AG20443 (cell line): ENCODE results near the gene LRRC4C.

ENCODE experiments used
- DNase-seq: peaks from one replicate; pipeline ENCODE4 v3.0.0; 2012; ENCODE audit warnings: low spot score, mixed read lengths

LRRC4C gene

DNA sequence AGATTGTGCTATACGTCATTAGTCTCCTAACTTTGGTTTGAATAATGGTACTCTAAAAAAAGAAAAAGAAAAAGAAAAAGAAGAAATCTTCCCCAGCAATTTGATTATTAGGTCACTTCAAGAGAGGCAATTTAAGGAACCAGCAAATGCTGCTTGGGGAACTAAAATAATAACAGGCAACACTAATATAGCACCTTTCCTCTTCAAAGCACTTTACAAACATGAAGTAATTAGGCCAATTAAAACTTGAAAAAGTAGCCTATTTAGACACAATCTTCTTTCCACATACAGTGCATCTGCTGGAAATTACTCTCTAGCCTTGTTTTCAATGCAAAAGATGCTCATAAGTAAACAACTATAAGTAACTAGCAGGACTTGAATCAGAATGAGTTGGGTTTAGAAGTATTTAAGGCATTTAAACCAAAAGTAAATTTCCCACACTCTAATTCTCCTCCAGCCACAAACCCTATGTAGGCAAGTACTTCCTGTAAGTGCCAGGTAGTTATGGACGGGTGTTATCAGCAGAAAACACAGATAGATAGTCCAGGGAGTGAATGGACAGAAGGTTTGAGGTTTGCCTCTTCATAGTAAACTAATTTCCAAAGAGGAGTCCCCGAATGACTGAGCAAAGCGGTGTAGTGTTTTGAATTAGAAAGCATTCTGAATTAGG, 44.5 kb downstream of the LRRC4C start:
- DNase-seq: no peak

DNA sequence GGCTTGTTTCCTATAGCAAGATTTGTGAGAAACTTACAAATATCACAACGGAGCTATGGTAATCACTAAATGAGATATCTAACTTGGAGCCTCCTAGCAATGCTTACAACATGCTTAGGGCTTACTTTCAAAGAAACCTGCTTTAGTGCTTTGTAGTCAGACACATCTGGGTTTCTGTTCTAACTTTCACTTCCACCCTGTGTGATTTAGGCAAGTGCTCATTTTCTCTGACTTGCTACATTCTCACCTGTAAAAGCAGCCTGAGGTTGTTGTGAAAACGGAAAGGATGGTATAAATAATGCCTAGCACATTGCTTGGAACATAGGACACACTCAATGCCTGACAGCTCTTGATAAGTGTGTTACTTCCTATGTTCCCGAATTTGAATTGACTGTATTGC, 45.6 kb downstream of the LRRC4C start:
- DNase-seq: no peak

DNA sequence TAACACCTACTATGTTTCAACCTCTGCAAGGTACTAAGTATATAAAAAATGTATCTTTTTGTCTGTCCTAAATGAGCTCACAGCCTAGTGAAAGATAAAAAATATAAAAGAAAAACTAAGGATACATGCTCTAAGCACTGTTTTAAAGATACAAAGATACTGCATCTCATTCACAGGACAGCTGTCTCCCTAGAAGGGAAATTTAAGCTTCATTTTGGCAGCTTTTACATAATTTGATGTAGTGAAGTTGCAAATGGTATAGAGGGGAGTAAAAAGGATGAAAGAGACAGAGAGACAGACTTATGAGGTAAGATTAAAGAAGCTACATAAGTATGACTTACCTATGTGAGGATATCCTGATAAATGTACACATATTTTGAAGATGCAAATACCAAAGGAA, 53.6 kb downstream of the LRRC4C start:
- DNase-seq: no peak

DNA sequence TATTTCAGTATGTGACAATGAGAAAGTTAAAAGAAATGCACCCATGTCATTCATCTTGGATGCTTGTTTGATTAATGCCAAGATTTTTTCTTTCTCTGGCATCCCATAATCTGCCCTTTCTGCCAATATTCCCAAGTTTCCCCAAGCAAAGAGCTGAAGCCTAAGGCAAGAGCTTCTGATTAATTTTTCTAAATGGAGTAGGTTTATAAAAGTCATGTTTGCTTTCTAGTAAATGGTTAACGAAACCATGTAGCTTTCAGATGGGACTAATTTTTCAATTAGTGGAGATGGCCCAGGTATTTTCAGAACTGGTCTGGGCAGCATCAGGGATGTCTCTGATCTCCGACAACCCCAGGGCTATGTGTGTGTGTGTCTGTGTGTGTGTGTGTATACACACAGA, 55.3 kb downstream of the LRRC4C start:
- DNase-seq: no peak

DNA sequence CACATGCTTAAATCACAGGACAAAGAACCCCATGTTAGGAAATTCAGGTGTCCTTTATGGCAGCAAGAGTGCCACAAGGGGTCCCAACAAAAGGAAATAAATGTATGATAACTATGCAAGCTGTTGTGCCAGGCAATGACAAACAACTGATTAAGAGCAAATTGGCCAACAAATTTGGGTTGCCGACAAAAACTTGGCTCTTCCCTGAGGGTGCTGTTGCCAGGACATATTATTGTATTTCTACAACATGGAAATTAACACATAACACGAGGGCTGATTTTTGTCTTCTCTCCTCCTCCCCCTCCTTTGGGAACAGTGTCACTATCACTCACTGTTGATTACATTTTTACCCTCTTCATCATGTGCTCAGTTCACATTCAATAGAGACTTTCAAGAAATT, 56.0 kb downstream of the LRRC4C start:
- DNase-seq: no peak

DNA sequence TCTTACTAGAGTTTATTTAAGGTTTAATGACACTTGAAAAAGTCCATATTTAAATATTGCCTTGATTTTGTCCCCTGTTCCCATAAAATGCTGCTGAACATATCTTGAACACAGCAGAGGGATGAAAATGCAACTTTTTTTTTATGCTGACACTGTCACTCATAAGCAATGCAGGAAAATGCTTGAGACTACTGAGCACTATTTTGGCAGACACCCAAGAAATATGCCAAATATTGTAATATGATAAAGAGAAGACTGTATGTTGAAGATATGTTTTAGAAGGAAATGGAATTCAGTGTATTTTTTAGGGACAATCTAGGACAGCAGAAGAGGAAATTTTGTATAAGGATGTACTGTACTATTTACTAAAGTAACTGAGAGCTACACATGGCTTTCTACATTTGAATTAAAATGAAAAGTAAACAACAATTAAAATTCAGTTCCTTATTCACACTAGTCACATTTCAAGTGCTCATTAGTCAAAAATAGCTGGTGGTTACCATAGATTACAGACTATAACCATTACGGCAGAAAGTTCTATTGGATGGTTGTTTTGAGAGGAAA, 58.6 kb downstream of the LRRC4C start:
- no peak for DNase-seq

DNA sequence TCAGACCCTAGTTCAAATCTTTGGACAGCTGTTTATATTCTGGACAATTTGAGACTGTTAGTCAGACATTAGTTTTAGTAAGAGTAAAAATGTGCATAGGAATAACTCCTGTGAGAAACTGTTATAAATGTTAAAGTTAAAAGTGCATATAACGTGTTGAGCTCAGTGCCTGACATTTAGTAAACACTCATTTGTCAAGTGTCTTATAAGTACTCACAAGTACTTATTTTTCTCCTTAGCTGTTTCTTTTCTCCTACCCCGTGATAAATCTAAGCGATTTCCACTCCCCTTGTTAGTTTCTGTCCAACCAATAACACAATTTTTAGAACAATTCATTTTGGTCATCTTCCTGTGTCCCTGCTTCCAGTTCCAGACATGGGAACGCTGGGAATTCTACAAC, 59.3 kb downstream of the LRRC4C start:
- no peak for DNase-seq

DNA sequence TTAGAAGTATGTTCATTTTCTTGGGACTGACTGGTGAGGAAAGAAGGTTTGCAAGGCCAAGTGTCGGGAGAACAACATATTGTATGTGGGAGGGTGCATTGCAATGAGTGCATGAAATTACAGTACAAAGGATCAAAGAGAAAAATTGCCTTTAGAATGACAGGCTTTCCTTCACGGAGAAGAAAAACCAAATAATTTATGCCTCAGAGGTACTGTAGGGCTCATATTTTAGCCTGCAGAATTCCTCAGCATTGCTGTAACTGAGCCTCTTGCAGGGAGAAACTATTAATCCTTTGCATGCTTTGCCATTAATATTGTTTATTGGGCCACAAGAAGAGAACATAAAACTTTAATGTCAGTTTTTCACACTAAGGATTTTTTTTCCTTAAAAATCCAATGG, 60.1 kb downstream of the LRRC4C start:
- DNase-seq: no peak

DNA sequence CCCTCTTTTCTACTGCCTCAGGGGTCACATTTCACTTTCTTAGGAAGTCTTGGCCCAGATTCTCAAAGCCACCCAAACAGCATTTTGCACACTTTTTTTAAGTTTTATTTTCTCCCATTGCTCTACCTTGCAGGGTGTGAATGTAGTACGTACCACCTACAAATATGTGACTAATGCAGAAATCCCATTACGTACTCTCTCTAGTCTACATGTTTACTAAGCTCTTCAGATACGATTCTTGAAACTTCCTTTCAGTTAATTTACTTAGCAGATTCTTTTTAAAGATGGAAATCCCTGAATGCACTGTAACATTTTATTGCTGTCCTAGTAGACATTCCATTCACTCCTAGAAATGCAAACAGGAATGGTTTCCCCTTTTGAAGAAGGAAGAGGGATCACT, 61.3 kb downstream of the LRRC4C start:
- DNase-seq: no peak

DNA sequence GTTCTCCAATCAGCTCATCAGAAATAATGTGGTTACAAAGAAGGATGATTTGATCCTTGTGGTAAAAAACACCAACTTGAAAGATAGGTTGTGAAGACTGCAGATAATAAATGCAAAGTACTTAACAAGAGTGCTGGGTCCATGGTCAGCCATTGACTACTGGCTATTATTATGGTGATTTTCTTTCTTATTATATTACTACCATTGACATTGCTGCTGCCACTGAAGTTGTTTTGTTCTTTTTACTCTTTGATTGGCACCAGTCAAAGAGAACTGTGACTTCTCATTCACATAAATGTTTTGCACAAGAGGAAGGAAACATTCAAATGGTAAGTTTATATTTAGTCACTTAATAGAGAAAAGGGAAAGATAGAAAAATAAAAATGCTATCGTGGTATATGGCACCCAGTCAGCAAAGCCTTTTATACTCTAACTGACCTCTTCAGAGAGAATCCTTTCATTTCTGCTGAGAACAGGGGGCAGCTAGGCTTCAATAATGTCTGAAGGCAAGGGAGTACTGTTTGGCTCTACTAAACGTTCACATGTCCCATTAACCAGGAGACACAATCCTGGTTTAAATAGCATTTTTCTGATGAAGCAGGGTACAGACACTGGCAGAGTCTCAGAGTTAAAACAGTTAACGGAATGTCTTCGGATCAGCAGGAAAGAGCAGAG, 64.8 kb downstream of the LRRC4C start:
- no peak for DNase-seq

DNA sequence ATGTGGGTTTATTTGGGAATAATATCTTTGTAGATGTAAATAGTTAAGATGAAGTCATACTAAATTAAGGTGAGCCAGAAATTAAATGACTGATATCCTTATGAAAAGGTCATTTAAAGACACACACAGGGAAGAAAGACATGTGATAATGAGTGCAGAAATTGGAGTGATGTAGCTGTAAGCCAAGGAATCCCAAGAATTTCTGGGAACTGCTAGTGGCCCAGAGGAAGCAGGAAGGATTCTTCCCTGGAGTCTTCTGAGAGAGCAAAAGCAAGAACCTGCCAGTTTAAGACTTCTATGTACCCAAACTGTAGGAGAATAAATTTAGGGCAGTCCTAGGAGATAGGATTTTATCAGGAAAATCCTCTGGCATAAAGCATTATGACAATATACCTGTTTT, 66.9 kb downstream of the LRRC4C start:
- DNase-seq: no peak

DNA sequence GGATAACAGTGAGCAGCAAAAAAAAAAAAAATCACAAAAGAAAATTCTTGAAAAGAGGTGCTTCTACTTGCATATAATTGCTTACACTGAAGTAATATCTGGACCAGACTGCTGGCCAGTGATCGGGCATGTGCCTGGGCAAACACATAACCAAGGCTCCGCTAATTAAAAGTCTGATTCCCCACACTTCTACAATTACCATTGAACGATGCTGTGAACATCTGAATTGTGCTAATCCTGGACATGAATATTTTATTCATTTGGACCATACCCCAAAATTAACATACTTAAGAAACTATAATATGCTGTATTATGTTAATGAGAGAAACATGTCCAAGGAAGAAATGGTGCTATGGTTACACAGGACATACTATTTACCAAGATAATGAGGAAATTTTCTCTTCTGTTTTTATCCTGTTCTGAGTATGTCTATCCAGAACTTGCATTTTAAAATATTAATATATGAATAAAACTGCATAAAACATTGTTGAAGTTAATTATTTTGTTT, 69.8 kb downstream of the LRRC4C start:
- no peak for DNase-seq

DNA sequence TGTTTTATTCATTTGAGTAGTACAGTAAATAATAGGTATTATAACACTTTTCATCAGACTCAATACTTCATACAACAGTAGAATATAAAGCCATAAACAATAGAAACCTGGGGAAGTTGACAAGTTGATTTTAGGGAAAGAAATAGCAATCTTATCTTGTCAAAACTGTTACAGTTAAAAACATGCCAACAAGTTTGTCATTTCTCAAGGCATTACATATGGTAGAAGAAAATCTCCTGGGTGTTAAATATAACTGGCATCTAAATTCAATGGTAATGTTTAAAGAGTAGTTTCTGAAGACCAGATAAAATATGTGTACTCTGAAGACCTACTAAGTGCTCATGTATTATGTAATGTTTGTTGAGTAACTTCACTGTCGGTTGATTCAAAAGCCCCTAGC, 75.1 kb downstream of the LRRC4C start:
- DNase-seq: no peak

DNA sequence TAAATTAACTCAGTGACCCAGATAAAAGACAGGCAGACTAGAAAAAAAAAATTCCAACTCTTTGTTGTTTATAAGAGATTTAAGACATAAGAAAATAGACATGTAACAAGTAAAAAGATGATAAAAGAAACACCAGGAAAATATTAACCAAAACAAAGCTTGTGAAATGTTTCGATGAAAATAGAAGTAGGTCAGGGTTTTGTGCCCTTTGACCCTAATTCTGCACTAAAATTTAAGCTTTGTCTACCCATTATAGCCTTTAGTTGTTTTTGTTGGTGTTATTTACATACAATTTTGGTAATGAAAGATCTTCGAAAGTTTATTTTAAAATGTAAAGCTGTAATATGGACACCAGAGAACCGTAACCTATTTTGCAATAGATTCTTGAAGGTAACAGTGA, 75.7 kb downstream of the LRRC4C start:
- no peak for DNase-seq

DNA sequence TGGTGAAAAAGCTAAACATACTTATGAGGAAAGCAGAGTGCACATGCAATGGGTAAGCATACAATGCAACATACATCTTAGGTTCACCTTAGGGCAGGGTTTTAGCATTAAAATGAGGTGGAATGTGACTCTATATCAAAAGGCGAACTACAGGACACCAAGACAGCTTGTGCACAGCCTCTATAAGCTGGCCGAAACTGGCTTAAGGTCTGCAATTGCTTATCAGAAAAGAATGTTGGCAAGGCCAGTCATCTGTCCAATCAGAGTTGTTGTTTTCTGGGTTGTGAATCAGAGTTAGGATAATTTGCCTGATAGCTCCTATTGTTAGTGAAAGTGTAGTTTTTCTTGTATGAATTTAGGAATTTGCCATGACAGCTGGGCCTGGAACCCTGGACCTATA, 76.5 kb downstream of the LRRC4C start:
- no peak for DNase-seq

DNA sequence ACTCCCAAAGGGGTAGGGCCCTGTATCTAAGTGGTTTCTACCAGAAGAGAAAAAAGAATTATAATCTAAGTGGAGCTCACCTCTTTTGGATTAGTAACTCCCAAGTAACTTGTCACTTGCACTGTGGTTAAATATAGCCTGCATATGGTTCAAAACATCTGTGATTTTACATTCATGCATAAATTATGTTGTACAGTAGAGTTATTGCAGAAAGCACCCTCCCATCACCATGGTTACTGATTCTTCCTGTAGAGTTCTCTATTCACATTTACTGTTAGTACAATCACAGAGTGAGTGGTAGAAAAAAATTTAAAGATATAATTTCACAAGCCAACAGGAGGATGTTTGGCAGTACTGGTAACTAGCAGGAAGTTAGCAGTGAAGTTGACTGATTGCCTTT, 80.4 kb downstream of the LRRC4C start:
- no peak for DNase-seq

DNA sequence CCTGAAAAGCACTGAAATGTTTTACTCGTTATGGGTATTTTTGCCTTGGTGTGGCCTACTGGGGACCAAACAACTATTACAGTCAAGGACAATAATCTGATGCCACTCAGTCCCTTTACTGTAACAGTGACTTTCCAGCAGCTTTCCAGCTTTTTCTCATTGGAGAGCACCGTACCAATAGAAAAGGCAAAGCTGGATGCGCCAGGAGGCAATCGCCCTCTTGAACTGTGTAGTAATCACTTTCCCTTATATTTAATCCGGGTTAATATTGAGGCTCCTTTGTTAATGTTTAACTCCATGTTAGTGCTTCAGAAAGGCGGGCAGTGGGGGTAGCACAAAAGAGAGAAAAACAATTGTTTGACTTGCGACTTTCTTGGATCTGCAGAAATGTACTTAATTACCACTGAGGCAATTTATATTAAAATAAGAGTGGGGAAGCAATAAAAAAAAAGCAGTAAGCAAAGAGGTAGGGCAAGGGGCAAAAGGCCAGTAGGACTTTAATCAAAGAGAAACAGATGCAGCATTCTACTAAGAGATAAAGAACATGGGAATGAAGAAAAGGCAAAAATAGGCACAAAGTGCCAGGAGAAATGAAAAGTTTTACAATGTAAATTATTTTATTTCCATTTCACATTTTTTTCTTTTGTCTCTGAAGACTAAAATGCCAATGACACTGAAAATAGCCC, 81.6 kb downstream of the LRRC4C start:
- no peak for DNase-seq

DNA sequence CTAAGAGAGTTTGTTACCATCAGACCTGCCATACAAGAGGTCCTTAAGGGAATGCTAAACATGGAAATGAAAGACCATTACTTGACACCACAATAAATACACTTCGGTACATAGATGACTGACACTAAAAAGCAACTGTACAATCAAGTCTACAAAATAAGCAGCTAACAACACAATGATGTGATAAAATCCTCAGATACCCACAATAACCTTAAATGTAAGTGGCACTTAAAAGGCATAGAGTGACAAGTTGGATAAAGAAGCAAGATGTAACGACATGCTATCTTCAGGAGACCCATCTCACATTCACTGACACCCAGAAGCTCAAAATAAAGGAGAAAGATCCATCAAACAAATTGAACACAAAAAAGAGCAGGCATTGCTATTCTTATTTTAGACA, 107.6 kb downstream of the LRRC4C start:
- no peak for DNase-seq

DNA sequence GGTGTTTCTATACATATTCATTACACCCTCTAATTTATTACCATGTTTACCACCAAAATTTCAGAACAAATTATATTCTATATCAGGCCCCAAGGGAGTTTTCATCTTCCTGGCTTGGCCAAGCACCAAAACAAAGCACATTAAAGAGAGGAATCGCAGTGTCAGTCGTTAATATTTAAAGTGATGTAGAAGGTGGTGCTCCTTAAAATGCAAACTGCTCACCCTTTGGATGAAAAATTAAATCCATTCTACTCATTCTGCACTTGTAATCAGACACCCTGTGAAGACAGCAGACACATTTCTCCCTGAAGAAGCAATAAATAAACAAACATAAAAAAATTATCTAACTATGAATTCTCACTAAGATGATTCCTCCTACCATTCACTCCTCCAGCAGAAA, 113.4 kb downstream of the LRRC4C start:
- no peak for DNase-seq

DNA sequence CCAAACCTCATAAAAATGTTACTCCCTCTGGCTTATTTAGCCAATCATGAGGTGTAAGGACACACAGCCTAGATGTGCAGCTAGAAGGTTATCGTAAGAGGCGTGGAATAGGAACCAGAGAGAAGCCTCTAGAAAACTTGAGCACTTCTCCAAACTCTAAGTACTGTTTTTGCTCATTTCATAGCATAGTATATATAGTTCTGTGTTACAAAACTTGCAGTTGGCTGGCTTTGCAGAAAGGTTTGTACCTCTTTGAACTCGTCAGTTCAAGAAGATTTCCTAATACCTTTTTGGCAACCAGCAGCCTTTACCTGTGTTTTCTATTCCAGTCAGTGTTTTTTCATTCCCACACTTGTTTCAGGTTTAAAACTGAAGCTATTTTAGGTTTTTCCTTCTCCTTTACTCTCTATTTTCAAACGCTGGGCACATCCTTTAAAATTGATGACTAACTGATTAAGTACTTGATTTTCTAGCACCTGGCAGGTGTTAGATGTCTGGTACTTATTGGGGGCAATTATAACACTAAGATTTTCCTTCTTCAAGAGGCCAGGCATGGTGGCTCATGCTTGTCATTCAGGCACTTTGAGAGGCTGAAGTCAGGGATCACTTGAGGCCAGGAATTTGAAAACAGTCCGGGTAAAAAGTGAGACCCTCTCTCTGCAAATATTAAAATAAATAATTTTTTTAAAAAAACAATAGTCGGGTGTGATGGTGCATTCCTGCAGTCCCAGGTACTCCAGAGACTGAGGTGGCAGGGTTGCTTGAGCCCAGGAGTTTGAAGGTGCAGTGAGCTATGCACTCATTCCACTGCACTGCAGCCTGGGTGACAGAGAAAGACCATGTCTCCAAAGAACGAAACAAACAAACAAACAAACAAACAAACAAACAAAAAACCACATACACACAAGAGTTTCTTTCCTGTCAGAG, 125.2 kb downstream of the LRRC4C start:
- no peak for DNase-seq

DNA sequence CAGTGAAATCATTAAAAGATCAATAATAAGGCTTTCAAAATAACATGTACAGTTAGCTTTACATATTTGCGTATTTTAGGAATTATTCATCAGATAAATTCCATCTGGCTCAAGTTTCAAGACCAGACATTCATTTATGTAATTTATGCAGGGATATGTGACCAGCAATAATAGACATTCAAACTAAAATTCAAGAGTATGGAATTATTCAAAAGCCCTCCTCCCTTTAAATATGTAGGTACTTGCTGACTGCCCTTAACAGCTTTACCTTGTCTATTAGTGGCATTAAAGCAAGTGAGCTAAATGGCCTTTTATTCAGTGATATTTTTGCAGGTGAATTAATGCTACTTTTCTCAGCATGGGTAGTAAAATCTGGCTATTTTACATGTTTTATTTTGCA, 126.1 kb downstream of the LRRC4C start:
- DNase-seq: no peak

DNA sequence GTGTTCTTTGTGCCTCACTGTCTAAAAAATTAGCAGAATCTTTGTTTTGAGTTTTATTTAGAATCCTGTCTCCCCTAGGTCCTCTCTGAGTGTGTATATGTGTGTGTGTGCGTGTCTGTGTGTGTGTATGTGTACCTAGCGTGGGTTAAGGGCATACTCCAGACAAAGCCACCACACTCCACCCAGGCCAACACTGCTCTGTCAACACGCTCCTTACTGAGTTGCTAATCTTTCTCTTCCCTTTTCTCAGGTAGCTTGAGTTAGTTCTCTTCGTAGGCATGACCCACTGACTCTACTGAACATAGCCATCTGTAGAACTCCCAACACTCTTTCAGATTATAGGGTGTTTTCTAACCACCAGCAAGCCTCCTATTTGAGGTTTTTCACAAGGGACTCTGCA, 131.1 kb downstream of the LRRC4C start:
- no peak for DNase-seq
